ENCODE results near the gene LDLRAD4. TPM values are rescaled to one million over a fixed set of nuclear protein-coding genes. Genes with fewer than 3 reads are reported as not detected.

LDLRAD4 gene
- total and polyA plus RNA-seq, 9 of the 15 experiments (the other 6 are each of a cell fraction or from before 2014, with no cell fraction given) = 0.01 TPM; not detected in 8

- TF ChIP-seq NONO (IDR thresholded peaks at IDR 0.05; ENCODE audit: low read depth in 2 of 2, low read length in 1 of 2) (no peak), SFPQ (IDR thresholded peaks at IDR 0.05; ENCODE audit: low read depth, low read length) (no peak), MTA2 (IDR thresholded peaks at IDR 0.05; ENCODE audit: low read depth) (peak; percentile 63; the same call in 1 of the 2 replicates), HNRNPUL1 (IDR thresholded peaks at IDR 0.05; ENCODE audit: low read length) (no peak), VEZF1 (CRISPR knock-in tag; IDR thresholded peaks at IDR 0.05) (no peak), ARID1B (IDR thresholded peaks at IDR 0.05) (peak; percentile 79), ZNF282 (CRISPR knock-in tag; IDR thresholded peaks at IDR 0.05) (no peak), ILK (tag; IDR thresholded peaks at IDR 0.05; ENCODE audit: borderline replicate concordance, low read depth) (no peak), JUND (IDR thresholded peaks at IDR 0.05; ENCODE audit: borderline replicate concordance, low read depth, low read length) (no peak), JUND (tag; IDR thresholded peaks at IDR 0.05; ENCODE audit: borderline replicate concordance, low read depth, low read length) (no peak; the same call in 2 of the 3 replicates), SNRNP70 (optimal IDR thresholded peaks at IDR 0.05; ENCODE audit: low read depth, low read length) (no peak), TRIM25 (IDR thresholded peaks at IDR 0.05; ENCODE audit: borderline replicate concordance) (no peak), ZNF224 (CRISPR knock-in tag; IDR thresholded peaks at IDR 0.05) (no peak), MAFK (IDR thresholded peaks at IDR 0.05; ENCODE audit: low read length) (no peak), ZNF780A (CRISPR knock-in tag; IDR thresholded peaks at IDR 0.05) (no peak), TFE3 (CRISPR knock-in tag; IDR thresholded peaks at IDR 0.05) (no peak), SMAD3 (CRISPR knock-in tag; conservative IDR thresholded peaks at IDR 0.05) (0 out of 2 replicates have a peak, but pooled peaks have one; percentile 16), PRDM10 (IDR thresholded peaks at IDR 0.05; ENCODE audit: partially characterized antibody) (no peak)
These were observed 366.3 kb downstream of the LDLRAD4 start (continued) for GRCh38 chr18:13584825-13585224.

Data from K562 (cell line).